Type B pancreatic cell (in vitro differentiated cells): ENCODE data around the gene TRA2B. TPM values are rescaled to one million over a fixed set of nuclear protein-coding genes. Genes with fewer than 3 reads are reported as not detected.

Source experiments
- DNase-seq: peaks from one replicate; pipeline ENCODE4 v3.0.0; 2021; ENCODE audit warnings: mixed read lengths; ENCODE audit not compliant: unreplicated experiment; ENCODE audit errors: extremely low spot score
- H3K27ac Mint-ChIP-seq: 2 replicates; pipeline ENCODE4 v1.8.0; 2021; ENCODE audit warnings: mild to moderate bottlenecking, mixed read lengths
- H3K27me3 Mint-ChIP-seq: 2 replicates; pipeline ENCODE4 v1.8.0; 2021; ENCODE audit warnings: mixed read lengths
- H3K36me3 Mint-ChIP-seq: 2 replicates; pipeline ENCODE4 v1.8.0; 2021; ENCODE audit warnings: mixed read lengths
- H3K4me1 Mint-ChIP-seq: one replicate; pipeline ENCODE4 v1.8.0; 2021; ENCODE audit warnings: mixed read lengths; ENCODE audit not compliant: unreplicated experiment
- H3K4me3 Mint-ChIP-seq: 2 replicates; pipeline ENCODE4 v1.8.0; 2021; ENCODE audit warnings: mild to moderate bottlenecking, mixed read lengths
- H3K9me3 Mint-ChIP-seq: 2 replicates; pipeline ENCODE4 v1.8.0; 2021; ENCODE audit warnings: mixed read lengths
- total RNA-seq: library from RNA; stranded (reverse); gene quantifications from 2 replicates; pipeline ENCODE4 v1.2.1, GENCODE V29; 2021; ENCODE audit warnings: low replicate concordance
- TF ChIP-seq, protein P1 (sequence below): fragments of 200-600 bp; sonication (generic); conservative IDR thresholded peaks from 2 replicates; pipeline ENCODE4 v1.5.0; 2021; ENCODE audit warnings: antibody characterized with exemption, mild to moderate bottlenecking

Gene TRA2B
- total RNA-seq, 1 donor from 2014 or later = 205 TPM

DNA sequence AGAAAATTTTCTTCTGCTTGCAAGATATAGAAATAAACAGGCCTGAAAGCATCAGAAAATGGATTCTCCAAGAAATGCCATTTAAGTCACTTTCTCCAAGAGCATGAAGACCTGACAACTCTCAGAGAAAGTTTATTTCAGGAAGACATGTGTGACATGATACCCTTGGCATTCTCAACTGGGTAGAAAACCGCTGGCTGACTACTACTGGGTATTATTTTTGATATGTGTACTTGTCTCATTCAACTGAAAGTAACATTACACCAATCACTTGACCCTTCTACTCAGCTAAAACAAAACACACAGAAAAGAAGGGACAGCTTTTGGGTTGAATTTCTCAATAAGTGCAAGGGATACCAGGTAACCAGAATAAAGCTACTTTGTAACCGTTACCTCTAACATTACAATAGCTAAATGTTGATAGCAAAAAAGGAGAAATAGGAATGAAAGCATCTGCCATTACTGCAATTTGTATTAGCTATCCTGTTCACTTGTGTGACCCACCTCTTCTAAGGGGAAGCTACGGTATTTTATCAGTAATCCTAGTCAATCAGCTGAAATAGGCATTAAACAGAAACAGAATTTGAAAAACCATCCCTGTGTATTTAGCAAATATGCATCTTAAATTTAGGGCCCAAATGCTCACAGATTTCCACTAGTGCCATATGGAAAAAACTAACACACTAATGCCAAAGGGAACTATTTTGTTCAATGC is 7.3 kb downstream of the TRA2B start:
- Mint-ChIP-seq H3K27ac (peak overlapping the region; percentile 81), H3K27me3 (no peaks in the 10 kb centered on the region), H3K4me1 (peaks cover 82% of the 10 kb centered on the region), H3K4me3 (peak overlapping the region; percentile 60), H3K9me3 (no peaks in the 10 kb centered on the region), H3K36me3 (peaks cover 26% of the 10 kb centered on the region)
- TF ChIP-seq, protein P1, sequence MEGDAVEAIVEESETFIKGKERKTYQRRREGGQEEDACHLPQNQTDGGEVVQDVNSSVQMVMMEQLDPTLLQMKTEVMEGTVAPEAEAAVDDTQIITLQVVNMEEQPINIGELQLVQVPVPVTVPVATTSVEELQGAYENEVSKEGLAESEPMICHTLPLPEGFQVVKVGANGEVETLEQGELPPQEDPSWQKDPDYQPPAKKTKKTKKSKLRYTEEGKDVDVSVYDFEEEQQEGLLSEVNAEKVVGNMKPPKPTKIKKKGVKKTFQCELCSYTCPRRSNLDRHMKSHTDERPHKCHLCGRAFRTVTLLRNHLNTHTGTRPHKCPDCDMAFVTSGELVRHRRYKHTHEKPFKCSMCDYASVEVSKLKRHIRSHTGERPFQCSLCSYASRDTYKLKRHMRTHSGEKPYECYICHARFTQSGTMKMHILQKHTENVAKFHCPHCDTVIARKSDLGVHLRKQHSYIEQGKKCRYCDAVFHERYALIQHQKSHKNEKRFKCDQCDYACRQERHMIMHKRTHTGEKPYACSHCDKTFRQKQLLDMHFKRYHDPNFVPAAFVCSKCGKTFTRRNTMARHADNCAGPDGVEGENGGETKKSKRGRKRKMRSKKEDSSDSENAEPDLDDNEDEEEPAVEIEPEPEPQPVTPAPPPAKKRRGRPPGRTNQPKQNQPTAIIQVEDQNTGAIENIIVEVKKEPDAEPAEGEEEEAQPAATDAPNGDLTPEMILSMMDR = no peak
- DNase-seq = no peak

DNA sequence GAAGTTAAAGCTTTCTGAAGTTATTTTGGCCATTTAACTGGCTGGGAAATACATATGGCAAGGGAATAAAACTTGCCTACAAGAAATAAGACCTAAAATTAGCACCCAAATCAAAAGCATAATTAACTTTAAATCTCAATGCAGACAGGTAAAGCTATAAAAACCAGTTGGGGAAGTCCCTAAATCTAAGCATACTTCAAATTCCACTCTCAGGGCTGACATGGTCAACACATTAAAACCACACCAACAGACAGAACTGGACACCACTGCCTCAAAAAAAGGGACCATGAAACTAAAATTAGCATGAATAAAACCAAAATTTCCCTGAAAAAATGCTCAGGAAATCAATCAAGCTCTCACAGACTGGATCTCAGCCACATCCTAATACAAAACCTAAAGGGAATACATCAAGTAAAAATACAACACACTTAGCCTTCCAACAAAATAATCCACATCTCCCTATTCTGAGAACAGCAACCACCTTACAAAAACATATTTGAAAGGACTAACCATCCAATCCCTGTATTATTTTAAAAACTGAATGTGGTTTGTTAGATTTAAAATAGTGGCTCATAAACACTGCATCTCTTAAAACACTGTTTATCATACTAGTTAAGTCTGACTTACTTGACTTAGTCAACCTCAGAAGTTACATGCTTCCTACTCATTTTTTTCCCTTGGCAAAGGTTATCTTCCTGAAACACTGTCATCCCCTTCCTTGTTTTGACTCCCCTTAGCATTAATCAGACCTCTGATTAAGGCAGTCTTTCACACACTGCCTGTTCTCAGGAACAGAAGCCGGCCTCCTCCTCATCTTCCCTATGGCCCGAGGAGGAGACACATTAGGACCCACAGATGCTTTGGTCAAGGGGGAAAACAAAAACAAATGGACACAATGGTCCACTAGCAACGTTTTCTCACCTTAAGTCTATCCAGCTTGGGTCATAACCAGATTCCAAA is 8.3 kb downstream of the TRA2B start:
- peak overlapping the region; percentile 64 for H3K4me3 Mint-ChIP-seq
- H3K27ac Mint-ChIP-seq = peak overlapping the region; percentile 81
- H3K9me3 Mint-ChIP-seq = no peaks in the 10 kb centered on the region
- TF ChIP-seq, protein P1 = no peak
- peaks cover 35% of the 10 kb centered on the region for H3K36me3 Mint-ChIP-seq
- no peaks in the 10 kb centered on the region for H3K27me3 Mint-ChIP-seq
- peaks cover 78% of the 10 kb centered on the region for H3K4me1 Mint-ChIP-seq
- no peak for DNase-seq

DNA sequence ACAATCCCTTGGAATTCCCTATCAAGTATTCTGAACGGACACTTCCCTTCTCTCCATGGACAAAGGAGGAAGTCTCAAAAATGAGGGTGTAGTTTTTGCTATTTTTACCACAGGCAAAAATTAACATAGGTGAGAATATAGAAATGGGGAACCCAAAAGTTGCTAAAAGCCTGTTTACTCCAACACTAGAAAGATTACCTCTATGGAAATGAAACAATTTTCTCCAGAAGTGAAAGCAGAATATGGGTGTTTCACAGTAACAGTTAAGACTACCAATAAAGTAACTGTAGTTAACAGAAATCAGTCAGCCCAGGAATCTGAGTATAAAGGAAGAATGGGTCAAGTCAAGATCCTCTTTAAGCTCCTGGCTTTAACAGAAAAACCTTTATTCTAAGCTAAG is 9.3 kb downstream of the TRA2B start:
- Mint-ChIP-seq H3K27ac (peak overlapping the region; percentile 81), H3K4me1 (peaks cover 71% of the 10 kb centered on the region), H3K27me3 (no peaks in the 10 kb centered on the region), H3K4me3 (peak overlapping the region; percentile 64), H3K36me3 (peaks cover 45% of the 10 kb centered on the region), H3K9me3 (no peaks in the 10 kb centered on the region)
- TF ChIP-seq, protein P1 = no peak
- DNase-seq = no peak

DNA sequence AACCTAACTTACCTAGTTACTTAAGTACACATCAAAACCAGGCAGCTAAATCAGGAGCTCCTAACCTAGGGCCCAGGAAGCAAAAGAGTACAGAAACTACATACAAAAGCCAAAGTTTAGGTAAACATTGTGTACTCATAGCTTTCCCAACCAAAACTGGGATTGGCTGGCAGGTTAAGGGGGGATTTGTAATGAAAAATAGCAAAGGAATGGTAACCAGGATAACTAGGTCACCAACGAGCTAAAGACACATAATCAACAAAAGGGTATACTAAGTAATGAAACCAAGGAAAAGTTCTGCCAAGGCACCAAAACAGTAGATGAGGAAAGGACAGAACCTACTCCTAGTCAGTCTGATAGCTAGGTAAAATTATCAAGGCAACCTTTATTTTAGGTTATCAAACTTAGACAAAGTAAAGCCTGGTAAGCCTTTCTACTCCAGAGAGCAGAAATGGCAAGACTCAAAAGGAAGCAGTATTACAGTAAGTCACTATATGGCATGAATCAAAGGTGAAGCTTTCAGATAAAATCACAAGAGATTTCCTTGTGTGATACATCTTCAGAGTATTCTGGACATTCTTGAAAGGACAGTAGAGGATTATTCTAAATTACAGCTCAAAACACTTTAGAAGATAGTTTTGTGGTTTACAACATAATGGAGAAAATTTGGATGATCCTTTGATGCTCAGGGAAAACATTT is 10.2 kb downstream of the TRA2B start:
- peak overlapping the region; percentile 64 for H3K4me3 Mint-ChIP-seq
- DNase-seq = no peak
- no peaks in the 10 kb centered on the region for H3K27me3 Mint-ChIP-seq
- H3K9me3 Mint-ChIP-seq = no peaks in the 10 kb centered on the region
- TF ChIP-seq, protein P1 = no peak
- peak overlapping the region; percentile 81 for H3K27ac Mint-ChIP-seq
- peaks cover 50% of the 10 kb centered on the region for H3K36me3 Mint-ChIP-seq
- peaks cover 69% of the 10 kb centered on the region for H3K4me1 Mint-ChIP-seq

DNA sequence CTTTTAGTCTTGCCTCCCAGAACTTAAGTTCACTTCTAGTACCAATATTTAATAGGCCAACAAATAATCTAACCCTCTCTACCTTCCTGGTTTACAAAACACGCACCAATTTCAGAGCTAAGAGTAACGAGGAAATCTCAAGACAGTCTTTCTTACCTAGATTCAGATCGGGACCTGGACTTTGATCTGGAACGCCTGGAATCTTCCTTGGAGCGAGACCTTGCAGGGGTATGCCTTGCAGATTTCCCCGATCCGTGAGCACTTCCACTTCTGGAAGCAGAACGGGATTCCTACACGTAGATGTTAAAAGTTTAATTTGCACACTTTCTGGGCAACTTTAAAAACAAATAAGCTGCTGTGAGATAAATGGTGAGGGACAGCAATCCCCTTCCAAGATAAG is 11.4 kb downstream of the TRA2B start:
- H3K27ac Mint-ChIP-seq = peak overlapping the region; percentile 76
- no peaks in the 10 kb centered on the region for H3K9me3 Mint-ChIP-seq
- H3K4me1 Mint-ChIP-seq = peaks cover 58% of the 10 kb centered on the region
- TF ChIP-seq, protein P1 = no peak
- peak overlapping the region; percentile 23 for H3K4me3 Mint-ChIP-seq
- peaks cover 56% of the 10 kb centered on the region for H3K36me3 Mint-ChIP-seq
- no peaks in the 10 kb centered on the region for H3K27me3 Mint-ChIP-seq
- DNase-seq = no peak
